Type B pancreatic cell (in vitro differentiated cells): ENCODE measurements around the gene DNER. TPM values are rescaled to one million over a fixed set of nuclear protein-coding genes. Genes with fewer than 3 reads are reported as not detected.

Source experiments
- DNase-seq: peaks from one replicate; pipeline ENCODE4 v3.0.0; 2021; ENCODE audit warnings: mixed read lengths; ENCODE audit not compliant: unreplicated experiment; ENCODE audit errors: extremely low spot score
- H3K27ac Mint-ChIP-seq: 2 replicates; pipeline ENCODE4 v1.8.0; 2021; ENCODE audit warnings: mild to moderate bottlenecking, mixed read lengths
- H3K27me3 Mint-ChIP-seq: 2 replicates; pipeline ENCODE4 v1.8.0; 2021; ENCODE audit warnings: mixed read lengths
- H3K36me3 Mint-ChIP-seq: 2 replicates; pipeline ENCODE4 v1.8.0; 2021; ENCODE audit warnings: mixed read lengths
- H3K4me1 Mint-ChIP-seq: one replicate; pipeline ENCODE4 v1.8.0; 2021; ENCODE audit warnings: mixed read lengths; ENCODE audit not compliant: unreplicated experiment
- H3K4me3 Mint-ChIP-seq: 2 replicates; pipeline ENCODE4 v1.8.0; 2021; ENCODE audit warnings: mild to moderate bottlenecking, mixed read lengths
- H3K9me3 Mint-ChIP-seq: 2 replicates; pipeline ENCODE4 v1.8.0; 2021; ENCODE audit warnings: mixed read lengths
- CTCF ChIP-seq: fragments of 200-600 bp; sonication (generic); conservative IDR thresholded peaks from 2 replicates; pipeline ENCODE4 v1.5.0; 2021; ENCODE audit warnings: antibody characterized with exemption, mild to moderate bottlenecking
- total RNA-seq: library from RNA; stranded (reverse); gene quantifications from 2 replicates; pipeline ENCODE4 v1.2.1, GENCODE V29; 2021; ENCODE audit warnings: low replicate concordance

Gene DNER
- total RNA-seq, 1 donor from 2014 or later = 15.9 TPM

- no peak for TF ChIP-seq CTCF
- no peaks in the 10 kb centered on the region for H3K9me3 Mint-ChIP-seq
- peaks cover 4% of the 10 kb centered on the region for H3K27me3 Mint-ChIP-seq
- H3K27ac Mint-ChIP-seq = no peak overlapping the region
- no peaks in the 10 kb centered on the region for H3K36me3 Mint-ChIP-seq
- H3K4me3 Mint-ChIP-seq = no peak overlapping the region
- H3K4me1 Mint-ChIP-seq = no peaks in the 10 kb centered on the region
- DNase-seq = no peak
These were observed 80.8 kb downstream of the DNER start for GRCh38 chr2:229633556-229633955.

- Mint-ChIP-seq H3K36me3 (no peaks in the 10 kb centered on the region), H3K9me3 (no peaks in the 10 kb centered on the region), H3K27me3 (peaks cover 6% of the 10 kb centered on the region), H3K4me1 (no peaks in the 10 kb centered on the region), H3K4me3 (no peak overlapping the region), H3K27ac (no peak overlapping the region)
- no peak for DNase-seq
- TF ChIP-seq CTCF = no peak
These were observed 85.3 kb downstream of the DNER start for GRCh38 chr2:229629039-229629438.

GRCh38 chr2:229627728-229628127, 86.6 kb downstream of the DNER start:
- Mint-ChIP-seq H3K4me1 (no peaks in the 10 kb centered on the region), H3K27ac (no peak overlapping the region), H3K4me3 (no peak overlapping the region), H3K36me3 (no peaks in the 10 kb centered on the region), H3K9me3 (no peaks in the 10 kb centered on the region), H3K27me3 (peaks cover 6% of the 10 kb centered on the region)
- DNase-seq = no peak
- no peak for TF ChIP-seq CTCF

GRCh38 chr2:229622495-229623355, 91.6 kb downstream of the DNER start:
- no peaks in the 10 kb centered on the region for H3K9me3 Mint-ChIP-seq
- H3K27me3 Mint-ChIP-seq = peaks cover 3% of the 10 kb centered on the region
- no peaks in the 10 kb centered on the region for H3K4me1 Mint-ChIP-seq
- no peak for DNase-seq
- no peaks in the 10 kb centered on the region for H3K36me3 Mint-ChIP-seq
- H3K27ac Mint-ChIP-seq = no peak overlapping the region
- H3K4me3 Mint-ChIP-seq = no peak overlapping the region
- TF ChIP-seq CTCF = no peak

- Mint-ChIP-seq H3K27ac (no peak overlapping the region), H3K36me3 (no peaks in the 10 kb centered on the region), H3K9me3 (no peaks in the 10 kb centered on the region), H3K4me3 (no peak overlapping the region), H3K27me3 (no peaks in the 10 kb centered on the region), H3K4me1 (no peaks in the 10 kb centered on the region)
- DNase-seq = no peak
- no peak for TF ChIP-seq CTCF
These were observed 93.6 kb downstream of the DNER start for GRCh38 chr2:229620759-229621158.
